Thyroid gland (tissue), 4 donors: ENCODE measurements around the gene NAA15.

Source experiments
- POLR2A ChIP-seq, 2 donors: fragments of 450-650 bp; IDR thresholded peaks; one replicate each; pipeline ENCODE4 v1.6.1; 2017; ENCODE audit warnings: antibody characterized with exemption in 2 of 2, mild to moderate bottlenecking in 2 of 2, moderate library complexity in 1 of 2
- TF ChIP-seq, protein P1 (sequence below), 6 experiments: fragments of 200-600 bp in 3 of 6; fragments of 450-650 bp in 3 of 6; sonication (generic) in 3 of 6; IDR thresholded peaks; one replicate each; pipeline ENCODE4 v1.5.1; 2016 to 2019; ENCODE audit warnings: antibody characterized with exemption in 6 of 6, mild to moderate bottlenecking in 2 of 6, inconsistent platforms in 1 of 6, moderate library complexity in 1 of 6

DNA sequence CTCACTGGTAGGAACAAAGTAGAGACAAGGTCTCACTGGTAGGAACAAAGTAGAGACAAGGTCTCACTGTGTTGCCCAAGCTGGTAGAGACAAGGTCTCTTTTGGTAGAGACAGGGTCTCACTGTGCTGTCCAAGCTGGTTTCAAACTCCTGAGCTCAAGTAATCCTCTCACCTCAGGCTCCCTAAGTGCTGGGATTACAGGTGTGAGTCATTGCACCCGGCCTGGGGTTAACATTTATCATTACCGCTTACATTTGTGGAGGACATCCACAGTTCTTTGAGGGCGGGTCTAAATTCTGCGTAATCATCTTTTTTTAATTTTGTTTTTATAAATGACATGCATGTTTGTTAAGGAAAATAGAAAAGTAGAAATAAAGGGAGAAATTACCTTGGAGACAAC, 164.6 kb downstream of the NAA15 start:
- TF ChIP-seq, protein P1, sequence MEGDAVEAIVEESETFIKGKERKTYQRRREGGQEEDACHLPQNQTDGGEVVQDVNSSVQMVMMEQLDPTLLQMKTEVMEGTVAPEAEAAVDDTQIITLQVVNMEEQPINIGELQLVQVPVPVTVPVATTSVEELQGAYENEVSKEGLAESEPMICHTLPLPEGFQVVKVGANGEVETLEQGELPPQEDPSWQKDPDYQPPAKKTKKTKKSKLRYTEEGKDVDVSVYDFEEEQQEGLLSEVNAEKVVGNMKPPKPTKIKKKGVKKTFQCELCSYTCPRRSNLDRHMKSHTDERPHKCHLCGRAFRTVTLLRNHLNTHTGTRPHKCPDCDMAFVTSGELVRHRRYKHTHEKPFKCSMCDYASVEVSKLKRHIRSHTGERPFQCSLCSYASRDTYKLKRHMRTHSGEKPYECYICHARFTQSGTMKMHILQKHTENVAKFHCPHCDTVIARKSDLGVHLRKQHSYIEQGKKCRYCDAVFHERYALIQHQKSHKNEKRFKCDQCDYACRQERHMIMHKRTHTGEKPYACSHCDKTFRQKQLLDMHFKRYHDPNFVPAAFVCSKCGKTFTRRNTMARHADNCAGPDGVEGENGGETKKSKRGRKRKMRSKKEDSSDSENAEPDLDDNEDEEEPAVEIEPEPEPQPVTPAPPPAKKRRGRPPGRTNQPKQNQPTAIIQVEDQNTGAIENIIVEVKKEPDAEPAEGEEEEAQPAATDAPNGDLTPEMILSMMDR (IDR thresholded peaks at IDR 0.05), result no peak
- TF ChIP-seq POLR2A (IDR thresholded peaks at IDR 0.05), result no peak
